Fibroblast of mammary gland (primary cell): Measurements from ENCODE around the gene CD300LF.
A peak's percentile ranks its signal among the peaks of the same experiment; 100 is the strongest.

Experiments used
- DNase-seq: peaks from one replicate; pipeline ENCODE4 v3.0.0-alpha.2; 2010; ENCODE audit warnings: low read depth
- H3K4me3 ChIP-seq: 2 replicates; pipeline ENCODE4 v1.5.1; 2011; ENCODE audit warnings: low read depth, mild to moderate bottlenecking, low read length, moderate library complexity; ENCODE audit not compliant: control insufficient read depth
- CTCF ChIP-seq: conservative IDR thresholded peaks from 2 replicates; pipeline ENCODE4 v1.5.1; 2011; ENCODE audit warnings: low read depth, low read length, inconsistent platforms; ENCODE audit not compliant: control insufficient read depth, insufficient read depth

The CD300LF gene

DNA sequence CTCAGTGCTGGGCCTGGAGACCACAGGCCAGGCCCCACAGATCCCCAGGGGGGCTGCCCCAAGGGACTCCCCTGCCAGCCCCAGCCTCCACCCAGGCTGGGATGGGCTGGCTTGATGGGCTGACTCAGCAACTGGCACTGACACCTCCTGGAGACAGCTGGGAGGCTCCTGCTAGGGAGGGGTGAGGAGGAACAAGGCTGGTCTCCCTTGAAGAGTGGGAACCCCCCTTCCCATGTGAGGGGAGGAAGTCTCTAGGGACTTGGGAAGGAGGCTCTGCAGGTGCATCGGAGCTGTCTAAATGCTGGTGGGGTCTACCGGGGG is 46.1 kb upstream of the CD300LF start:
- no peak for TF ChIP-seq CTCF
- no peak overlapping the region for H3K4me3 ChIP-seq
- DNase-seq, result peak; percentile 25

GRCh38 chr17:74757931-74758847 is 45.5 kb upstream of the CD300LF start:
- no peak for DNase-seq
- no peak for TF ChIP-seq CTCF
- no peak overlapping the region for H3K4me3 ChIP-seq

GRCh38 chr17:74757502-74757901 is 44.8 kb upstream of the CD300LF start:
- TF ChIP-seq CTCF, result no peak
- H3K4me3 ChIP-seq, result no peak overlapping the region
- DNase-seq, result no peak

- no peak overlapping the region for H3K4me3 ChIP-seq
- DNase-seq, result no peak
- no peak for TF ChIP-seq CTCF
These were observed 44.2 kb upstream of the CD300LF start for GRCh38 chr17:74756891-74757290.

GRCh38 chr17:74755533-74755932 is 42.8 kb upstream of the CD300LF start:
- no peak for TF ChIP-seq CTCF
- no peak for DNase-seq

DNA sequence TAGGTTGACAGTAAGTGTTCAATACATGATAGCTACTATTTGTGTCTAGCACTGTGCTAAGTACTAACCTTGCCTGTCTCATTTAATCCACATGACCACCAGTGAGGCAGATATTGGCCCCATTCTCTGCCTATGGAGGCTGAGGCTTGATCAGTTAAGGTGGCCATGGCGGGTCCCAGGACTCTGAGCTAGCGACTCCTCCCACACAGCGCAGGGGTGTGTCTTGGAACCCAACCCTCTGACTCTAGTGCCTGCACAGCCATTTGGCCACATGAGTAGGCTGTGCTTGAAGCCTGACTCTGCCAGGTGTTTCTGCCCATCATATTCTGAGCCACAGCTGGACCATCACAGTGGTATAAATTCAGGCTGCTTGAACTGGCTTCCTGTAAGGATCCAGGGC is 42.1 kb upstream of the CD300LF start:
- DNase-seq, result no peak
- no peak for TF ChIP-seq CTCF
- H3K4me3 ChIP-seq, result no peak overlapping the region

More at GRCh38 chr17:74755533-74755932, 42.8 kb upstream of the CD300LF start:
- H3K4me3 ChIP-seq, result no peak overlapping the region
